GM13976 (cell line): Measurements from ENCODE around the gene IL25.

ENCODE experiments used
- DNase-seq: peaks from one replicate; pipeline ENCODE4 v3.0.0; 2012; ENCODE audit warnings: low spot score
- in situ Hi-C: fragments of 300-500 bp; cut with MboI; formaldehyde crosslinking; loops from one replicate; pipeline ENCODE4 v1.12.0; 2022; ENCODE audit warnings: low sequenced_read_pairs, mixed read lengths, inconsistent platforms; ENCODE audit not compliant: unreplicated experiment
- TF ChIP-seq, protein P1 (sequence below): IDR thresholded peaks from 2 replicates; pipeline ENCODE4 v1.5.1; 2012; ENCODE audit warnings: borderline replicate concordance, mild to moderate bottlenecking; ENCODE audit not compliant: insufficient read depth; ENCODE audit errors: extremely low read depth, missing control alignments, control extremely low read depth

IL25 gene

DNA sequence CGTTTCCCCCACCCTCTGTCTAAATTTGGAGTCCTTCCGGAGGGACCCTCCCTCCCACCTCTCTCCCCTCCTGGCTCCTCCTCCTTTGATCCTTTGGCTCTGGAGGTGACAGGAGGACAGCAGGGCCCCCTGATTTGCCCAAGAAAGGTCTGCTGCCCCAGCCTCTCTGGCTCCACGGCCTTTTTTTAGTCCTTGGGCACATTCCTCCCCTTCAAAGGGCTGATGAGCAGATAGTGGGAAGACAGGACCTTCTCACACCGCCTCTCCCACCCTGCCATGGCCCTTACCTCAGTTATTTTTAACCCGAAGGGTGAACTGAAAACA lies 35.7 kb downstream of the IL25 start:
- TF ChIP-seq, protein P1, sequence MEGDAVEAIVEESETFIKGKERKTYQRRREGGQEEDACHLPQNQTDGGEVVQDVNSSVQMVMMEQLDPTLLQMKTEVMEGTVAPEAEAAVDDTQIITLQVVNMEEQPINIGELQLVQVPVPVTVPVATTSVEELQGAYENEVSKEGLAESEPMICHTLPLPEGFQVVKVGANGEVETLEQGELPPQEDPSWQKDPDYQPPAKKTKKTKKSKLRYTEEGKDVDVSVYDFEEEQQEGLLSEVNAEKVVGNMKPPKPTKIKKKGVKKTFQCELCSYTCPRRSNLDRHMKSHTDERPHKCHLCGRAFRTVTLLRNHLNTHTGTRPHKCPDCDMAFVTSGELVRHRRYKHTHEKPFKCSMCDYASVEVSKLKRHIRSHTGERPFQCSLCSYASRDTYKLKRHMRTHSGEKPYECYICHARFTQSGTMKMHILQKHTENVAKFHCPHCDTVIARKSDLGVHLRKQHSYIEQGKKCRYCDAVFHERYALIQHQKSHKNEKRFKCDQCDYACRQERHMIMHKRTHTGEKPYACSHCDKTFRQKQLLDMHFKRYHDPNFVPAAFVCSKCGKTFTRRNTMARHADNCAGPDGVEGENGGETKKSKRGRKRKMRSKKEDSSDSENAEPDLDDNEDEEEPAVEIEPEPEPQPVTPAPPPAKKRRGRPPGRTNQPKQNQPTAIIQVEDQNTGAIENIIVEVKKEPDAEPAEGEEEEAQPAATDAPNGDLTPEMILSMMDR = no peak
- no peak for DNase-seq
- in situ Hi-C loops = no loop called here

DNA sequence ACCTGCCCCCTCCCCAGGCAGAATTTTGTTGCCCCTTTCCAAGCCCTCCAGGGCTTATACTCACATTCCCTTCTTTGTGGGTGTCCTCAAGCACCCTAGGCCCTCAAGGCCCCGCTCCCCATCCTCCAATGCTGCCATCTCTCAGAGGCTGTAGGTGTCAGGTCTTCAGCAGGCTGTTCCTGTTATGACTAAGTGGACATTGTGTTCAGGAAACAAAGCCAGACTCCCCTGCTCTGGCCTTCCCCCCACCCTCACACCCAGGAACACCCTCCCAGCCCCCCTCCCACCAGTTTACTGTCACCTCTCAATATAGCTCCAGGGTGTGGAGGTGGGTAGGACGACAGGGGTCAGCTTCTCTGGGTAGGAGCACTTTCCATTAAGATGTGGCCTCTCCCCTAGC lies 36.9 kb downstream of the IL25 start:
- in situ Hi-C loops = no loop called here
- TF ChIP-seq, protein P1 = no peak
- peak; percentile 74 for DNase-seq

DNA sequence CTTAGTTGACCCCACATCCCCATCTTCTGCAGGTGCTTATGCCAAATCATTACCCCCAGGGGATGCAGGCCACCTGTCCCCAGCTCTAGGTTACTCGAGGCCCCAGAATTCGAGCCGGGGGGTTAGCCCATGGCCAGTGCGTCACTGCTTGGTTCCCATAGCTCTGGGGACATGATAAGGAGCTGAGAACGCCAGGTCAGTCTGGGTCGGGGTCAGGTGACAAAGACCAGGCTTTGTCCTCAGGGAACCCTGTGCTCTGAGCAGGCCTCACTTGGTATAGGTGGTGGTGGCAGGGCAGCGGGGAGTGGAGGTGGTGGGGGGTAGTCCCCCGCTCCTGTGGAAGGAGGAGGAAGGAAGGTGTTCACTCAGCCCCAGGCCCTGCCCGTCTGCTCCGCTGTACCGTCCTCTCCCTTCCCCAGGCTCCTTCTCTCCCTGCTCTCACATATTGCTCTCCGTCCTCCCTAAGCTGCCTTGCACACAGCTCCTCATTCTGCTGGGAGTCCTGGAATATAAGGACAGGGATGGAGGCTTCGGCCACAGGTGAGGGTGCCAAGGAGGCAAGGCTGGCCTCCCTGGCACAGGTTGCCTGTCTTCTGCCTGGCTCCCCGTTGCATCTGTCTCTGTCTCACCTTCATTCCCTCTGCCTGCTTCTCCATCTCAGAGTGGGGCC lies 37.5 kb downstream of the IL25 start:
- in situ Hi-C loops = no loop called here
- no peak for DNase-seq
- TF ChIP-seq, protein P1 = no peak

DNA sequence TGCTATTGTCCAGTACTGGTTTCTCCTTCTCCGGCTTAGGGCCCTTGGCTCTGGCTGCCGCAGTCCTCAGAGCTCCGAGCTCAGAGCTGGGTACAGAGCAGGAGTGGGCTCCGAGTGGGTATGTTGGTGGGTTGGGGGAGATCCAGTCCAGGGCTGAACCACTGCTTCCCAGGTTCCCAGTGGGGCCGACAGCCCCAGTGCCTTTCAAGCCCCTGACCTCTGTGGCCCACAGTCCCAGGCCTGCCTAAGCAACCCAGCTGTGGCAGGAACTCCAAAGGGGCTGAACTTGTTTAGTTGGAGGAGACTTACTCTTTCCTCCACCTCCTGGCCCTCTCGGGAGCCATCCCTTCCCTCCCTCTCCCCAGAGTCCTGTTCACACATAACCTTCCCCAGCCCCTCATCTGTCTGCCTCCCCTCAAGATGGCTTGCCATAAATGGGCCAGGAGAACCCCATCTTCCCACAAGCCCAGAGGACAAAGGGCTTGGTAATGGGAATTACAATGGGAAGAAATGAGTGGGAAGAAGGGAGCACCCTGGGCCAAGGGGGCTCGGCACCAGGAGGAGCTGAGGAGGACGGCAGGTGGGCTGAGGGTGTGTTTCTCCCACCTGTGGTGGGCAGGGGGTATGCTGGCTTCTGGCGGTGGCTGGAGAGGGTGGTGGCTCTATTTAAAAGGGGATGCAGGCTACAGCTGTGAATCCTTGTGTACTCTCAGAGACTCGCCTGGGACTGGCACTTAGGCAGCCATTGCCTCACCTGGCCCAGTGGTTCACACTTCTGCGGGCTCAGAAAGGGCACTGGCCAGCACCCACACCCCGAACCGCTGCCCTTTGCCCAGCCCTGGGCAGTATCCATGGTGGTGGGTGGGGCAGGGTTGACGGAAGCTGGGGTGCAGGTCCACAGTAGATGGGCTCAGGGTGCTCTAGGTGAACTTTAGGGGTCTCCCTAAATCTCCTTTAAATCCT lies 39.2 kb downstream of the IL25 start:
- DNase-seq = no peak
- in situ Hi-C loops = no loop called here
- TF ChIP-seq, protein P1 = no peak

DNA sequence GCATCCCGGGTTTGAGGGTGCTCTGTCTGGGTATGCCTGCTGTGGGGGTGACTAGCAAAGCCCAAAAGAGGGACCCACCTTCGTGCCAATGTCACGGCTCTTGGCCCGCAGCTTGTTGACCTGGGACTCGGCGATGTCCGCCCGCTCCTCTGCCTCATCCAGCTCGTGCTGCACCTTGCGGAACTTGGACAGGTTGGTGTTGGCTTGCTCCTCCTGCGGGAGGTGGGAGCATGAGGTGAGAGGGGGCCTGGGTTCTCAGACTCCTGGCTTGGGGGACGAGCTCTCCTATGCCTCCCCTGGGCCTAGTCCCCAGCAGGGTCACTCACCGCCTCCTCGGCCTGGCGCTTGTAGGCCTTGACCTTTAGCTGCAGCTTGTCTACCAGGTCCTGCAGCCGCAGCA lies 41.1 kb downstream of the IL25 start:
- TF ChIP-seq, protein P1 = no peak
- in situ Hi-C loops = no loop called here
- no peak for DNase-seq

DNA sequence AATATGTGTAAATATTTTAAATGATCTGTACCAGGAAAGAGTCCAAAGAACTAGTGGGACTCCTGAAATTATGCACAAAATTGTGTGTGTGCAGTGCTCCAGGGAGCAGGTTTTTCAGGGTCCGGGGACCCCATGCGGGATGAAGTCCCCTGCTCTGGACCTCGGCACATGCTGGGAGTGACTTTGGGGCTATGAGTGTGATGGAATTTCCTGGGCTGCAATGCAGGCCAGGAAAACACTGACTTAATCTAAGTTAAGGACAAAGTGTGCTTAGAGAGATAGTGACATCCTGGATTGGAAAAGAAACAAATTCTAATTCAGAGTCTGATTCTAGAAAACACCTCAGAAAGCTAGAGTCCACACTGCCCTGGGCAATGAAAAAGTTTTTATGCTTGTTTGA lies 41.6 kb downstream of the IL25 start:
- DNase-seq = no peak
- in situ Hi-C loops = no loop called here
- TF ChIP-seq, protein P1 = no peak
